CD8-positive, alpha-beta memory T cell (primary cell): Measurements from ENCODE around the gene POLG2. TPM values are rescaled to one million over a fixed set of nuclear protein-coding genes. Genes with fewer than 3 reads are reported as not detected.
A peak's percentile ranks its signal among the peaks of the same experiment; 100 is the strongest.
"Not testable (repeated sequence)": the region's sequence is repeated elsewhere in the genome, so short reads cannot be mapped to it uniquely, and the experiment has no call there.

ENCODE experiments used
- CTCF ChIA-PET: fragments of 350-600 bp; sonication (Branson Sonifier 250); formaldehyde crosslinking; loops from one replicate; lab custom pipeline; 2021; ENCODE audit warnings: antibody characterized with exemption; lab: Charles Lee
- POLR2A ChIA-PET: fragments of 350-600 bp; sonication (Branson Sonifier 250); formaldehyde crosslinking; loops from one replicate; lab custom pipeline; 2021; ENCODE audit warnings: antibody characterized with exemption; lab: Charles Lee
- DNase-seq, 5 donors: peaks; one replicate each; pipeline versions ENCODE4 v3.0.0 to v3.0.0-alpha.2; 2020 to 2022; ENCODE audit warnings: mixed read lengths in 1 of 5
- H3K27ac ChIP-seq: one replicate; pipeline ENCODE4 v1.7.0; 2013; ENCODE audit warnings: low read depth, mild to moderate bottlenecking, low read length, moderate library complexity
- H3K27me3 ChIP-seq: 2 replicates; pipeline ENCODE4 v1.7.0; 2013; ENCODE audit warnings: low read length, mild to moderate bottlenecking; ENCODE audit not compliant: insufficient read depth, poor library complexity, severe bottlenecking
- H3K36me3 ChIP-seq: 2 replicates; pipeline ENCODE4 v1.7.0; 2013; ENCODE audit warnings: mild to moderate bottlenecking, low read length, moderate library complexity; ENCODE audit not compliant: insufficient read depth
- H3K4me1 ChIP-seq: 2 replicates; pipeline ENCODE4 v1.7.0; 2013; ENCODE audit warnings: mild to moderate bottlenecking, low read length, moderate library complexity; ENCODE audit not compliant: insufficient read depth
- H3K4me3 ChIP-seq: 2 replicates; pipeline ENCODE4 v1.7.0; 2013; ENCODE audit warnings: mild to moderate bottlenecking, low read length
- H3K9me3 ChIP-seq: 2 replicates; pipeline ENCODE4 v1.7.0; 2013; ENCODE audit warnings: mild to moderate bottlenecking, low read length
- H3K27ac Mint-ChIP-seq, 8 donors: one replicate each; pipeline ENCODE4 v1.8.0; 2020 to 2021; ENCODE audit warnings: mixed read lengths in 8 of 8, mild to moderate bottlenecking in 6 of 8, inconsistent platforms in 3 of 8, moderate library complexity in 3 of 8
- H3K27me3 Mint-ChIP-seq, 2 donors: one replicate each; pipeline ENCODE4 v1.8.0; 2020 to 2021; ENCODE audit warnings: mixed read lengths in 2 of 2, mild to moderate bottlenecking in 1 of 2, moderate library complexity in 1 of 2
- H3K36me3 Mint-ChIP-seq, 3 donors: one replicate each; pipeline ENCODE4 v1.8.0; 2020 to 2021; ENCODE audit warnings: mixed read lengths in 3 of 3, inconsistent platforms in 1 of 3, mild to moderate bottlenecking in 1 of 3
- H3K4me1 Mint-ChIP-seq, 3 donors: one replicate each; pipeline ENCODE4 v1.8.0; 2020 to 2021; ENCODE audit warnings: mixed read lengths in 3 of 3, inconsistent platforms in 1 of 3, mild to moderate bottlenecking in 1 of 3
- H3K4me3 Mint-ChIP-seq, 7 donors: one replicate each; pipeline ENCODE4 v1.8.0; 2020 to 2021; ENCODE audit warnings: mixed read lengths in 7 of 7, mild to moderate bottlenecking in 6 of 7, moderate library complexity in 4 of 7, inconsistent platforms in 2 of 7
- H3K9me3 Mint-ChIP-seq, 5 donors: one replicate each; pipeline ENCODE4 v1.8.0; 2020 to 2022; ENCODE audit warnings: mixed read lengths in 5 of 5, mild to moderate bottlenecking in 3 of 5, moderate library complexity in 2 of 5, inconsistent platforms in 1 of 5
- polyA plus RNA-seq: library from polyadenylated mRNA; unstranded; fragments of 300-500 nt; fragmentation: Illumina TruSeq; gene quantifications from one replicate; pipeline ENCODE4 v1.2.3, GENCODE V29; 2021
- total RNA-seq, 2 experiments: library from RNA; stranded (reverse); gene quantifications; one replicate each; pipeline ENCODE4 v1.2.3, GENCODE V29; 2021

Gene POLG2
- total and polyA plus RNA-seq, 3 experiments from 2014 or later: 5.3 to 26.5 (median 26.4) TPM

DNA sequence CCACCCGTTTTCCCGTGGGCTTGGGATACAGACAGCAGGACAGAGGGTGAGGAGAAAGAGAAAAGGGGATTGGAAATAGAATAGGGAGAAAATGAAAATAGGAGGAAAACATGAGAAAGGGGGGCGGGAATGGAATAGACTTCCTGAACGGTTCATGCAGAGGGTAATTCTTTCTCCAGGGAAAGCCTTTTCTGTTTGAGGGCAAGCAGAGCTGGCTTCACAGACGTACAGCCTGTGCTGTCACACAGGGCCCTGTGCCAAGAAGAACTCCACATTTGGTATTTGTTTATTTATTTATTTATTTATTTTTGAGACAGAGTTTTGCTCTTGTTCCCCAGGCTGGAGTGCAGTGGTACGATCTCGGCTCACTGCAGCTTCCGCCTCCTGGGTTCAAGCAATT lies 35.9 kb downstream of the POLG2 start:
- Histone ChIP-seq H3K9me3 (no peaks in the 10 kb centered on the region), H3K36me3 (no peaks in the 10 kb centered on the region), H3K27me3 (no peaks in the 10 kb centered on the region), H3K27ac (no peak overlapping the region), H3K4me1 (peaks cover 13% of the 10 kb centered on the region), H3K4me3 (no peak overlapping the region)
- Mint-ChIP-seq H3K27me3 (peaks cover 4 to 21% of the 10 kb centered on the region in 2 donors), H3K4me3 (no peak overlapping the region), H3K36me3 (no peaks in the 10 kb centered on the region), H3K4me1 (peaks cover 9 to 13% (median 11%) of the 10 kb centered on the region in 3 donors), H3K9me3 (no peaks in the 10 kb centered on the region), H3K27ac (no peak overlapping the region)
- no peak for DNase-seq
- CTCF ChIA-PET: no interaction called here
- POLR2A ChIA-PET: no interaction called here

GRCh38 chr17:64459818-64460217 lies 37.0 kb downstream of the POLG2 start:
- POLR2A ChIA-PET, H3K4me3 ChIP-seq, H3K9me3 Mint-ChIP-seq, H3K27ac ChIP-seq, H3K27me3 ChIP-seq, H3K36me3 ChIP-seq, H3K4me3 Mint-ChIP-seq, H3K27ac Mint-ChIP-seq, H3K9me3 ChIP-seq, H3K36me3 Mint-ChIP-seq, DNase-seq: not testable (repeated sequence)
- CTCF ChIA-PET: interaction anchor here (1.0 kb wide), 1 partner anchor 46 kb away, joined by 4 read pairs; no protein-coding TSS in a partner anchor
- peaks cover 16% of the 10 kb centered on the region for H3K4me1 ChIP-seq
- Mint-ChIP-seq H3K4me1 (peaks cover 11 to 17% (median 15%) of the 10 kb centered on the region in 3 donors), H3K27me3 (peaks cover 0 to 12% of the 10 kb centered on the region in 2 donors)

DNA sequence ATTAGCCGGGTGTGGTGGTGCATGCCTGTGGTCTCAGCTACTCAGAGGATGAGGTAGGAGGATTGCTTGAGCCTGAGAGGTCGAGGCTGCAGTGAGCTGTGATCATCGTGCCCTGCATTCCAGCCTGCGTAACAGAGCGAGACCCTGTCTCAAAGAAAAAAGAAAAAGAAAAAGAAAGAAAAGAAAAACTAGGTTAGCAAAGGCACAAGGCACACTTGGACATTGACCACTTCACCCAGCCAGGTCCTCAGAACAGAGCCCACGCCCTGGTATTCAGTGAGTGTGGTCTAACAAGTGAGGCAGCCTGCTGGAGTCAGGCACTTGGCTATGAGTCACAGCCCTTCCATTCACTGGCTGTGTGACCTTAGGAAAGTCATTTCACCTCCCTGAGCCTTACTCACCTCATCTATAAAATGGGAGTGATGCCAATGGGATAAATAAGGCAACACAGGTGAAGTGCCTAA lies 37.5 kb downstream of the POLG2 start:
- no peaks in the 10 kb centered on the region for H3K36me3 Mint-ChIP-seq
- POLR2A ChIA-PET: no interaction called here
- no peak overlapping the region for H3K4me3 ChIP-seq
- H3K4me1 Mint-ChIP-seq: peaks cover 11 to 18% (median 17%) of the 10 kb centered on the region in 3 donors
- H3K27ac ChIP-seq: no peak overlapping the region
- H3K9me3 Mint-ChIP-seq: no peaks in the 10 kb centered on the region
- no peaks in the 10 kb centered on the region for H3K36me3 ChIP-seq
- no peaks in the 10 kb centered on the region for H3K9me3 ChIP-seq
- no peaks in the 10 kb centered on the region for H3K27me3 ChIP-seq
- no peak overlapping the region for H3K4me3 Mint-ChIP-seq
- H3K27me3 Mint-ChIP-seq: peaks cover 0 to 12% of the 10 kb centered on the region in 2 donors
- no peak overlapping the region for H3K27ac Mint-ChIP-seq
- H3K4me1 ChIP-seq: peaks cover 16% of the 10 kb centered on the region
- no peak for DNase-seq
- CTCF ChIA-PET: no interaction called here

GRCh38 chr17:64458756-64459155 lies 38.1 kb downstream of the POLG2 start:
- Mint-ChIP-seq H3K4me3 (no peak overlapping the region), H3K27me3 (peaks cover 0 to 12% of the 10 kb centered on the region in 2 donors), H3K9me3 (no peaks in the 10 kb centered on the region), H3K27ac (peak overlapping the region in 1 of 8 donors; percentile 68), H3K4me1 (peaks cover 11 to 18% (median 17%) of the 10 kb centered on the region in 3 donors), H3K36me3 (no peaks in the 10 kb centered on the region)
- POLR2A ChIA-PET: interaction anchor here (0.5 kb wide), 1 partner anchor 36 kb away, joined by 3 read pairs; no protein-coding TSS in a partner anchor
- Histone ChIP-seq H3K27me3 (no peaks in the 10 kb centered on the region), H3K27ac (no peak overlapping the region), H3K36me3 (no peaks in the 10 kb centered on the region), H3K4me1 (peaks cover 16% of the 10 kb centered on the region), H3K9me3 (no peaks in the 10 kb centered on the region), H3K4me3 (no peak overlapping the region)
- CTCF ChIA-PET: no interaction called here
- DNase-seq: no peak

GRCh38 chr17:64457156-64457555 lies 39.7 kb downstream of the POLG2 start:
- CTCF ChIA-PET: interaction anchor here (0.9 to 1.6 kb wide), 3 partner anchors 14 to 136 kb away, joined by 3 to 6 read pairs (median 3); no protein-coding TSS in a partner anchor
- DNase-seq: no peak
- Mint-ChIP-seq H3K27me3 (peaks cover 0 to 6% of the 10 kb centered on the region in 2 donors), H3K36me3 (no peaks in the 10 kb centered on the region), H3K27ac (no peak overlapping the region), H3K9me3 (no peaks in the 10 kb centered on the region), H3K4me3 (no peak overlapping the region), H3K4me1 (peaks cover 11 to 18% (median 17%) of the 10 kb centered on the region in 3 donors)
- H3K36me3 ChIP-seq: no peaks in the 10 kb centered on the region
- H3K27ac ChIP-seq: no peak overlapping the region
- POLR2A ChIA-PET: interaction anchor here (1.5 kb wide), 1 partner anchor 48 kb away, joined by 8 read pairs; no protein-coding TSS in a partner anchor
- H3K4me1 ChIP-seq: peaks cover 16% of the 10 kb centered on the region
- H3K4me3 ChIP-seq: no peak overlapping the region
- H3K27me3 ChIP-seq: no peaks in the 10 kb centered on the region
- no peaks in the 10 kb centered on the region for H3K9me3 ChIP-seq

DNA sequence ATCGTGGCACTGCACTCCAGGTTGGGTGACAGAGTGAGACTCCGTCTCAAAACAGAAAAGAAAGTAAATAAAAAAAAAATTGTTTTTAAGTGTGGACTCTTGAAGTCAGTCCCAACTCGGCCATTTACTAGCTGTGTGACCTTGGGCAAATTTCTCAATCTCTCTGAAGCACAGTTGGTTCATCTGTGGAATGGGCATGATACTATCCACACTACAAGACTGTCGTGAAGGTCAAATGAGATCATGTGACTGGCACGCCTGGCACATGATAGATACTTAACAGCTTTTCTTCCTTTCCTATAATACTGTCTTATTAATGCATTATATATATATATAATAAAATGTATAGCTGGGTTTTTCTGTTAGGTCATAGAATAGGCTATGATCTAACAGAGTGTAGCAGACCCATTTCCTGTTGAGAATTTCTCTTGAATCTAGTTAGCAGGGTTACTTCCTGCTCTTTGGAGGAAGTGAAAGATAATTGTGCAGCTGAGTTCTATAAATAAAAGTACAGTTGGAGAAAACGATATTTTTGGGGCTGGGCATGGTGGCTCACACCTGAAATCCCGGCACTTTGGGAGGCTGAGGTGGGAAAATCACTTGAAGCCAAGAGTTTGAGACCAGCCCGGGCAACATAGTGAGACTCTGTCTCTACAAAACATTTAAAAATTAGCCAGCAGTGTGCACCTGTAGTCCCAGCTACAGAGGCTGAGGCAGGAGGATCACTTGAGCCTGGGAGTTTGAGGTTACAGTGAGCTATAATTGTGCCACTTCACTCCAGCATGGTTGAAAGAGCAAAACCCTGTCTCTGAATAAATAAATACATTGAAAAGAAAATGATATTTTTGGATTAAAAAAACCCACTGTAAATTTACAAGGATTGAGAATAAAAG lies 40.6 kb downstream of the POLG2 start:
- peaks cover 2 to 3% of the 10 kb centered on the region in 2 donors for H3K27me3 Mint-ChIP-seq
- no peaks in the 10 kb centered on the region for H3K36me3 Mint-ChIP-seq
- H3K4me1 Mint-ChIP-seq: peaks cover 11 to 18% (median 17%) of the 10 kb centered on the region in 3 donors
- POLR2A ChIA-PET: interaction anchor here (0.6 to 1.5 kb wide), 2 partner anchors 49 to 714 kb away, joined by 7 to 8 read pairs; no protein-coding TSS in a partner anchor
- H3K9me3 ChIP-seq: no peaks in the 10 kb centered on the region
- no peaks in the 10 kb centered on the region for H3K27me3 ChIP-seq
- H3K36me3 ChIP-seq: no peaks in the 10 kb centered on the region
- peak overlapping the region in 4 of 7 donors; percentile 37 to 67 (median 54) for H3K4me3 Mint-ChIP-seq
- CTCF ChIA-PET: interaction anchor here (0.9 to 1.6 kb wide), 2 partner anchors 13 to 37 kb away, joined by 3 to 6 read pairs; no protein-coding TSS in a partner anchor
- peak overlapping the region; percentile 24 for H3K4me3 ChIP-seq
- H3K4me1 ChIP-seq: peaks cover 16% of the 10 kb centered on the region
- DNase-seq: peak in 1 of 5 donors; percentile 17
- no peak overlapping the region for H3K27ac ChIP-seq
- H3K9me3 Mint-ChIP-seq: no peaks in the 10 kb centered on the region
- peak overlapping the region in 7 of 8 donors; percentile 66 to 88 (median 82) for H3K27ac Mint-ChIP-seq

GRCh38 chr17:64449545-64449944 lies 47.3 kb downstream of the POLG2 start:
- DNase-seq: no peak
- Histone ChIP-seq H3K27me3 (no peaks in the 10 kb centered on the region), H3K4me1 (peaks cover 7% of the 10 kb centered on the region), H3K9me3 (no peaks in the 10 kb centered on the region), H3K27ac (peak overlapping the region; percentile 59), H3K36me3 (no peaks in the 10 kb centered on the region), H3K4me3 (no peak overlapping the region)
- no peaks in the 10 kb centered on the region for H3K9me3 Mint-ChIP-seq
- peaks cover 0 to 5% (median 3%) of the 10 kb centered on the region in 3 donors for H3K4me1 Mint-ChIP-seq
- H3K36me3 Mint-ChIP-seq: no peaks in the 10 kb centered on the region
- ChIA-PET CTCF (no interaction called here), POLR2A (no interaction called here)
- no peak overlapping the region for H3K4me3 Mint-ChIP-seq
- peaks cover 0 to 2% of the 10 kb centered on the region in 2 donors for H3K27me3 Mint-ChIP-seq
- H3K27ac Mint-ChIP-seq: no peak overlapping the region
